A673 (cell line): ENCODE data around the gene DPYD.

Source experiments
- EZH2 ChIP-seq: fragments of 200-600 bp; sonication (generic); IDR thresholded peaks from 2 replicates; pipeline ENCODE4 v1.6.1; 2017; ENCODE audit warnings: borderline replicate concordance, low read depth, mild to moderate bottlenecking, mixed read lengths, antibody characterized with exemption, low read length; ENCODE audit not compliant: poor library complexity, severe bottlenecking
- TF ChIP-seq, protein P1 (sequence below): fragments of 300-800, 200-600 bp; sonication (generic); conservative IDR thresholded peaks from 2 replicates; pipeline ENCODE4 v1.5.1; 2017; ENCODE audit warnings: low read depth, mild to moderate bottlenecking, antibody characterized with exemption, low read length, moderate library complexity, mixed read lengths

GRCh38 chr1:97812076-97812475 is 108.8 kb downstream of the DPYD start:
- TF ChIP-seq, protein P1, sequence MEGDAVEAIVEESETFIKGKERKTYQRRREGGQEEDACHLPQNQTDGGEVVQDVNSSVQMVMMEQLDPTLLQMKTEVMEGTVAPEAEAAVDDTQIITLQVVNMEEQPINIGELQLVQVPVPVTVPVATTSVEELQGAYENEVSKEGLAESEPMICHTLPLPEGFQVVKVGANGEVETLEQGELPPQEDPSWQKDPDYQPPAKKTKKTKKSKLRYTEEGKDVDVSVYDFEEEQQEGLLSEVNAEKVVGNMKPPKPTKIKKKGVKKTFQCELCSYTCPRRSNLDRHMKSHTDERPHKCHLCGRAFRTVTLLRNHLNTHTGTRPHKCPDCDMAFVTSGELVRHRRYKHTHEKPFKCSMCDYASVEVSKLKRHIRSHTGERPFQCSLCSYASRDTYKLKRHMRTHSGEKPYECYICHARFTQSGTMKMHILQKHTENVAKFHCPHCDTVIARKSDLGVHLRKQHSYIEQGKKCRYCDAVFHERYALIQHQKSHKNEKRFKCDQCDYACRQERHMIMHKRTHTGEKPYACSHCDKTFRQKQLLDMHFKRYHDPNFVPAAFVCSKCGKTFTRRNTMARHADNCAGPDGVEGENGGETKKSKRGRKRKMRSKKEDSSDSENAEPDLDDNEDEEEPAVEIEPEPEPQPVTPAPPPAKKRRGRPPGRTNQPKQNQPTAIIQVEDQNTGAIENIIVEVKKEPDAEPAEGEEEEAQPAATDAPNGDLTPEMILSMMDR = no peak
- no peak for TF ChIP-seq EZH2
